ENCODE results near the gene MAN2A2.

MAN2A2 gene

GRCh38 chr15:90877996-90878395, 25.1 kb upstream of the MAN2A2 start:
- Histone ChIP-seq H3K36me3 (ENCODE audit: control insufficient read depth, low read length) (peaks cover 36% of the 10 kb centered on the region), H3K27ac (ENCODE audit: low read depth, low read length) (no peak overlapping the region)

GRCh38 chr15:90878660-90879059, 24.4 kb upstream of the MAN2A2 start:
- H4K20me1 ChIP-seq (ENCODE audit: control insufficient read depth, insufficient read depth, low read depth, low read length) = 0 out of 2 replicates have a peak, but pooled peaks cover 2% of the 10 kb centered on the region
- H3K79me2 ChIP-seq (ENCODE audit: control insufficient read depth, low read length) = peaks cover 18% of the 10 kb centered on the region
- peaks cover 36% of the 10 kb centered on the region for H3K36me3 ChIP-seq (ENCODE audit: control insufficient read depth, low read length)
- peaks cover 7% of the 10 kb centered on the region for H3K4me1 ChIP-seq (ENCODE audit: control insufficient read depth, low read length)
- H3K4me3 ChIP-seq (ENCODE audit: low read length) = no peak overlapping the region
- no peak overlapping the region for H3K27ac ChIP-seq (ENCODE audit: low read depth, low read length)
- no peaks in the 10 kb centered on the region for H3K9me2 ChIP-seq (replicated peaks; ENCODE audit: control insufficient read depth, low read length)
- H3F3A ChIP-seq (ENCODE audit: control insufficient read depth, insufficient read depth) = no peaks in the 10 kb centered on the region; the same call in 1 of the 2 replicates
- no peaks in the 10 kb centered on the region for H3K27me3 ChIP-seq (ENCODE audit: control insufficient read depth, low read length)
- no peaks in the 10 kb centered on the region for H3K9me3 ChIP-seq (ENCODE audit: control insufficient read depth, insufficient read depth, low read length)
- no peak overlapping the region for H3K4me2 ChIP-seq (ENCODE audit: low read length)
- no peak for TF ChIP-seq EZH2phosphoT487 (IDR thresholded peaks at IDR 0.05; ENCODE audit: borderline replicate concordance, low read length)
- no peak for TF ChIP-seq CTCF (IDR thresholded peaks at IDR 0.05; ENCODE audit: low read depth, low read length, poor library complexity, severe bottlenecking)

More at GRCh38 chr15:90877996-90878395, 25.1 kb upstream of the MAN2A2 start:
- Histone ChIP-seq H3K9me2 (replicated peaks; ENCODE audit: control insufficient read depth, low read length) (no peaks in the 10 kb centered on the region), H3K79me2 (ENCODE audit: control insufficient read depth, low read length) (peaks cover 22% of the 10 kb centered on the region), H4K20me1 (ENCODE audit: control insufficient read depth, insufficient read depth, low read depth, low read length) (0 out of 2 replicates have a peak, but pooled peaks cover 5% of the 10 kb centered on the region), H3F3A (ENCODE audit: control insufficient read depth, insufficient read depth) (no peaks in the 10 kb centered on the region), H3K4me3 (ENCODE audit: low read length) (no peak overlapping the region), H3K9me3 (ENCODE audit: control insufficient read depth, insufficient read depth, low read length) (no peaks in the 10 kb centered on the region), H3K4me1 (ENCODE audit: control insufficient read depth, low read length) (peaks cover 3% of the 10 kb centered on the region), H3K27me3 (ENCODE audit: control insufficient read depth, low read length) (no peaks in the 10 kb centered on the region), H3K4me2 (ENCODE audit: low read length) (no peak overlapping the region)
- no peak for TF ChIP-seq CTCF (IDR thresholded peaks at IDR 0.05; ENCODE audit: low read depth, low read length, poor library complexity, severe bottlenecking)
- no peak for TF ChIP-seq EZH2phosphoT487 (IDR thresholded peaks at IDR 0.05; ENCODE audit: borderline replicate concordance, low read length)

- Histone ChIP-seq H3F3A (ENCODE audit: control insufficient read depth, insufficient read depth) (peaks cover under 1% of the 10 kb centered on the region; the same call in 1 of the 2 replicates), H3K9me2 (replicated peaks; ENCODE audit: control insufficient read depth, low read length) (no peaks in the 10 kb centered on the region), H3K36me3 (ENCODE audit: control insufficient read depth, low read length) (peaks cover 36% of the 10 kb centered on the region), H3K27me3 (ENCODE audit: control insufficient read depth, low read length) (no peaks in the 10 kb centered on the region), H3K4me1 (ENCODE audit: control insufficient read depth, low read length) (peaks cover 19% of the 10 kb centered on the region), H3K27ac (ENCODE audit: low read depth, low read length) (no peak overlapping the region), H3K4me2 (ENCODE audit: low read length) (no peak overlapping the region), H3K9me3 (ENCODE audit: control insufficient read depth, insufficient read depth, low read length) (no peaks in the 10 kb centered on the region), H4K20me1 (ENCODE audit: control insufficient read depth, insufficient read depth, low read depth, low read length) (no peaks in the 10 kb centered on the region), H3K4me3 (ENCODE audit: low read length) (no peak overlapping the region), H3K79me2 (ENCODE audit: control insufficient read depth, low read length) (peaks cover 11% of the 10 kb centered on the region; the same call in 1 of the 2 replicates)
- TF ChIP-seq EZH2phosphoT487 (IDR thresholded peaks at IDR 0.05; ENCODE audit: borderline replicate concordance, low read length) (no peak), CTCF (IDR thresholded peaks at IDR 0.05; ENCODE audit: low read depth, low read length, poor library complexity, severe bottlenecking) (no peak)
These were observed 23.3 kb upstream of the MAN2A2 start for GRCh38 chr15:90879730-90880366.

All from DOHH2 (cell line).